Astrocyte (in vitro differentiated cells and primary cell): ENCODE data around the gene KCP. TPM values are rescaled to one million over a fixed set of nuclear protein-coding genes. Genes with fewer than 3 reads are reported as not detected.

Experiments used
- DNase-seq: peaks from one replicate; pipeline ENCODE4 v3.0.0-alpha.2; 2010; ENCODE audit warnings: low read depth
- FAIRE-seq: peaks from 2 replicates; lab custom pipeline; 2011; peaks lifted over from hg19 to GRCh38; lab: Jason Lieb, UNC
- H2AFZ ChIP-seq: 2 replicates; pipeline ENCODE4 v1.6.0; 2012; ENCODE audit warnings: low read depth, low read length, inconsistent platforms
- H3K27ac ChIP-seq: 2 replicates; pipeline ENCODE4 v1.5.1; 2011; ENCODE audit warnings: low read depth, low read length, inconsistent platforms
- H3K27me3 ChIP-seq: 2 replicates; pipeline ENCODE4 v1.6.0; 2011; ENCODE audit warnings: low read length, inconsistent platforms; ENCODE audit not compliant: insufficient read depth
- H3K36me3 ChIP-seq: 2 replicates; pipeline ENCODE4 v1.5.1; 2011; ENCODE audit warnings: low read length, inconsistent platforms; ENCODE audit not compliant: insufficient read depth
- H3K4me1 ChIP-seq: 2 replicates; pipeline ENCODE4 v1.5.1; 2011; ENCODE audit warnings: low read length, inconsistent platforms; ENCODE audit not compliant: insufficient read depth
- H3K4me2 ChIP-seq: 2 replicates; pipeline ENCODE4 v1.6.0; 2012; ENCODE audit warnings: low read length, inconsistent platforms
- H3K4me3 ChIP-seq: 2 replicates; pipeline ENCODE4 v1.5.1; 2011; ENCODE audit warnings: low read depth, mild to moderate bottlenecking, low read length, inconsistent platforms; ENCODE audit not compliant: insufficient read depth
- H3K79me2 ChIP-seq: 2 replicates; pipeline ENCODE4 v1.6.0; 2012; ENCODE audit warnings: mild to moderate bottlenecking, low read length, inconsistent platforms; ENCODE audit not compliant: insufficient read depth
- H3K9ac ChIP-seq: 2 replicates; pipeline ENCODE4 v1.6.0; 2012; ENCODE audit warnings: mild to moderate bottlenecking, low read length, inconsistent platforms
- H3K9me3 ChIP-seq: 2 replicates; pipeline ENCODE4 v1.5.1; 2012; ENCODE audit warnings: low read depth, mild to moderate bottlenecking, low read length, inconsistent platforms; ENCODE audit not compliant: insufficient read depth
- H4K20me1 ChIP-seq: 2 replicates; pipeline ENCODE4 v1.6.0; 2012; ENCODE audit warnings: low read length, inconsistent platforms; ENCODE audit not compliant: insufficient read depth
- H3K27ac Mint-ChIP-seq: one replicate; pipeline ENCODE4 v1.8.0; 2021; ENCODE audit warnings: mild to moderate bottlenecking, mixed read lengths; ENCODE audit not compliant: unreplicated experiment
- H3K27me3 Mint-ChIP-seq: one replicate; pipeline ENCODE4 v1.8.0; 2021; ENCODE audit warnings: low read depth, mixed read lengths; ENCODE audit not compliant: unreplicated experiment
- H3K36me3 Mint-ChIP-seq: one replicate; pipeline ENCODE4 v1.8.0; 2021; ENCODE audit warnings: low read depth, mixed read lengths; ENCODE audit not compliant: unreplicated experiment
- H3K4me1 Mint-ChIP-seq: one replicate; pipeline ENCODE4 v1.8.0; 2021; ENCODE audit warnings: low read depth, mixed read lengths; ENCODE audit not compliant: unreplicated experiment
- H3K4me3 Mint-ChIP-seq: one replicate; pipeline ENCODE4 v1.8.0; 2021; ENCODE audit warnings: mild to moderate bottlenecking, moderate library complexity, mixed read lengths; ENCODE audit not compliant: unreplicated experiment
- H3K9me3 Mint-ChIP-seq: one replicate; pipeline ENCODE4 v1.8.0; 2021; ENCODE audit warnings: mild to moderate bottlenecking, mixed read lengths; ENCODE audit not compliant: unreplicated experiment
- CTCF ChIP-seq: IDR thresholded peaks from 2 replicates; pipeline ENCODE4 v1.5.1; 2011; ENCODE audit warnings: low read depth, mild to moderate bottlenecking, inconsistent platforms, low read length, moderate library complexity; ENCODE audit not compliant: insufficient read depth
- EZH2 ChIP-seq: IDR thresholded peaks from 2 replicates; pipeline ENCODE4 v1.6.1; 2012; ENCODE audit warnings: mild to moderate bottlenecking, low read length, inconsistent platforms; ENCODE audit not compliant: insufficient read depth
- total RNA-seq: library from RNA; stranded (reverse); gene quantifications from 2 replicates; pipeline ENCODE4 v1.2.1, GENCODE V29; 2021

Gene KCP
- total RNA-seq, 1 donor from 2014 or later = 0.20 TPM

GRCh38 chr7:128862571-128863432, 47.7 kb downstream of the KCP start, which contains the start of gene ATP6V1F:
ATP6V1F (plus strand) TSS chr7:128862856; CDS start chr7:128862905, 49 bp downstream.
- Histone ChIP-seq H3K4me1 (peaks cover 5% of the 10 kb centered on the region), H3K36me3 (peaks cover 6% of the 10 kb centered on the region), H3K9me3 (no peaks in the 10 kb centered on the region), H4K20me1 (peaks cover 56% of the 10 kb centered on the region), H2AFZ (peak within 1 kb of the TSS; percentile 71), H3K4me2 (peak within 1 kb of the TSS; percentile 90), H3K27ac (peak within 1 kb of the TSS; percentile 82), H3K79me2 (peaks cover 22% of the 10 kb centered on the region), H3K9ac (peak within 1 kb of the TSS; percentile 93), H3K27me3 (no peaks in the 10 kb centered on the region), H3K4me3 (peak within 1 kb of the TSS; percentile 83)
- H3K9me3 Mint-ChIP-seq = no peaks in the 10 kb centered on the region
- H3K4me1 Mint-ChIP-seq = peaks cover 18% of the 10 kb centered on the region
- peak within 1 kb of the TSS; percentile 89 for H3K27ac Mint-ChIP-seq
- peaks cover 5% of the 10 kb centered on the region for H3K27me3 Mint-ChIP-seq
- TF ChIP-seq CTCF = no peak
- no peak for TF ChIP-seq EZH2
- peak; percentile 20 for FAIRE-seq
- H3K4me3 Mint-ChIP-seq = peak within 1 kb of the TSS; percentile 99
- peak; percentile 91 for DNase-seq
- H3K36me3 Mint-ChIP-seq = peaks cover 20% of the 10 kb centered on the region

GRCh38 chr7:128861957-128862570, 48.4 kb downstream of the KCP start:
- TF ChIP-seq EZH2 (no peak), CTCF (no peak)

More at GRCh38 chr7:128861957-128862570, 48.4 kb downstream of the KCP start:
- Histone ChIP-seq H3K36me3 (peaks cover 6% of the 10 kb centered on the region), H3K27me3 (no peaks in the 10 kb centered on the region), H4K20me1 (peaks cover 48% of the 10 kb centered on the region), H3K27ac (peak overlapping the region; percentile 82), H2AFZ (peak overlapping the region; percentile 53), H3K79me2 (peaks cover 22% of the 10 kb centered on the region), H3K9me3 (no peaks in the 10 kb centered on the region), H3K4me3 (peak overlapping the region; percentile 83), H3K9ac (peak overlapping the region; percentile 93), H3K4me1 (peaks cover 5% of the 10 kb centered on the region), H3K4me2 (peak overlapping the region; percentile 90)
- H3K4me1 Mint-ChIP-seq = peaks cover 16% of the 10 kb centered on the region
- FAIRE-seq (no peak), DNase-seq (no peak)
- H3K27ac Mint-ChIP-seq = peak overlapping the region; percentile 89
- H3K4me3 Mint-ChIP-seq = peak overlapping the region; percentile 99
- H3K27me3 Mint-ChIP-seq = peaks cover 5% of the 10 kb centered on the region
- H3K9me3 Mint-ChIP-seq = no peaks in the 10 kb centered on the region
- peaks cover 20% of the 10 kb centered on the region for H3K36me3 Mint-ChIP-seq
